Gastrocnemius medialis (tissue), 4 donors: ENCODE data around the gene TFF1. TPM values are rescaled to one million over a fixed set of nuclear protein-coding genes. Genes with fewer than 3 reads are reported as not detected.

Experiments used
- ATAC-seq, 2 donors: fragments of 150-250 bp; one replicate each; pipeline ENCODE4 v1.9.1; 2016
- DNase-seq, 2 donors: peaks; one replicate each; pipeline ENCODE4 v3.0.0-alpha.2; 2019
- H3K27ac ChIP-seq, 4 donors: fragments of 200-600 bp; sonication (generic); 1 replicate in 1 of 4; 2 replicates in 3 of 4; pipeline ENCODE4 v1.5.1; 2016 to 2018; ENCODE audit warnings: mild to moderate bottlenecking in 2 of 4, moderate library complexity in 1 of 4
- H3K27me3 ChIP-seq, 3 donors: fragments of 200-600 bp; sonication (generic) in 2 of 3; 1 replicate in 1 of 3; 2 replicates in 2 of 3; pipeline versions ENCODE4 v1.5.1 to v1.6.0; 2016 to 2019; ENCODE audit warnings: mild to moderate bottlenecking in 1 of 3, moderate library complexity in 1 of 3
- H3K36me3 ChIP-seq, 2 donors: fragments of 200-600 bp; sonication (generic) in 1 of 2; one replicate each; pipeline ENCODE4 v1.5.1; 2017 to 2018
- H3K4me1 ChIP-seq, 2 donors: fragments of 200-600 bp; sonication (generic) in 1 of 2; one replicate each; pipeline ENCODE4 v1.5.1; 2016 to 2017; ENCODE audit warnings: mild to moderate bottlenecking in 2 of 2
- H3K4me3 ChIP-seq, 4 donors: fragments of 200-600 bp; sonication (generic) in 3 of 4; 1 replicate in 1 of 4; 2 replicates in 3 of 4; pipeline ENCODE4 v1.5.1; 2016 to 2019; ENCODE audit warnings: mild to moderate bottlenecking in 2 of 4
- H3K9me3 ChIP-seq, 3 donors: fragments of 200-600 bp; sonication (generic) in 2 of 3; 1 replicate in 1 of 3; 2 replicates in 2 of 3; pipeline ENCODE4 v1.5.1; 2016 to 2019
- POLR2A ChIP-seq, 2 donors: fragments of 450-650 bp; IDR thresholded peaks; one replicate each; pipeline ENCODE4 v1.6.1; 2017; ENCODE audit warnings: antibody characterized with exemption in 2 of 2, mild to moderate bottlenecking in 2 of 2, moderate library complexity in 2 of 2
- in situ Hi-C, 4 donors: fragments of 200-750 bp; cut with MboI; loops; one replicate each; pipeline versions ENCODE4 v1.15.0 to v1.8.0; 2017; ENCODE audit warnings: low sequenced_read_pairs in 4 of 4
- intact Hi-C: fragments of 100-400 bp; cut with DNase I; formaldehyde crosslinking; loops from one replicate; pipeline ENCODE4 v1.15.1; 2023; ENCODE audit warnings: low total_unique reads
- total RNA-seq, 4 donors: library from RNA; depleted of rRNA; stranded (reverse); fragments of >200 nt; gene quantifications; one replicate each; pipeline versions ENCODE4 v1.1.0 to v1.2.3, GENCODE V29; 2016
- TF ChIP-seq, protein P1 (sequence below), 5 experiments: fragments of 450-650 bp in 3 of 5; fragments of 200-600 bp in 2 of 5; sonication (generic) in 2 of 5; IDR thresholded peaks in 4 of 5; conservative IDR thresholded peaks in 1 of 5; 1 replicate in 4 of 5; 2 replicates in 1 of 5; pipeline ENCODE4 v1.5.1; 2016 to 2019; ENCODE audit warnings: antibody characterized with exemption in 5 of 5, mild to moderate bottlenecking in 3 of 5, moderate library complexity in 3 of 5

The TFF1 gene
- total RNA-seq, 4 donors from 2014 or later: not detected

DNA sequence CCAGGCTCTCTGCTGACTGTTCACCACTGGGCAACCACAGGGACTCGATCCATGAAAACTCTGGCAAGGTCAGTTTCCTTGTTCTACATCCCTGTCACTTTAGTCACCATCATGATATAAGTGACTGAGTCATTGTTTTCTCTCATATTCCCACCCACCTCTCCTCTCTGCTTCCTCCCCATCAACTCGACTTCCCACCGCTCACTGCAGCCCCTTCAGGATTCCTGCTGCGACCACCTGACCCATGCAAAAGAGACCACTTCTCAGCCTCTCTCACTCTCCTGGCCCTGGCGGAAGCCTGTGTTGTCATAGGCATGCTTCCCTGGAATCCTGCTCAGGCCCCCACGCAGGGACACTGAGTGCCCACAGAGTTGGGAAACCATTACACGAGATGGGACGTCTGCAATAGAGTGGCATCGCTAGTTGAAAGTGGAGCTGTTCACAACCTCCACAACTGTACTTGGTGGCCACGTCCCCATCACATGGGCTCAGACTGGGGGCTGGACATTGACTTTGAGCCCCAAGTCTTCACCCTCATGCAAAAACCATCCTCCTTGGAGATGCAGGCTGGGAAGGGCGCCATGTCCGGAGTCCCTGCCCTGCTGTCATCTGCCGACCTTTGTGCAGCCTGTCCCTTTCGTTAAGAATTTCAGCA lies 13.8 kb downstream of the TFF1 start:
- intact Hi-C loops (no loop called here), in situ Hi-C loops (no loop called here)
- H3K4me3 ChIP-seq: no peak overlapping the region
- ATAC-seq: no peak
- H3K9me3 ChIP-seq: no peaks in the 10 kb centered on the region
- H3K4me1 ChIP-seq: no peaks in the 10 kb centered on the region
- peaks cover 0 to 4% (median 0%) of the 10 kb centered on the region in 3 donors for H3K27me3 ChIP-seq
- no peak for DNase-seq
- H3K36me3 ChIP-seq: no peaks in the 10 kb centered on the region
- H3K27ac ChIP-seq: no peak overlapping the region
- TF ChIP-seq, protein P1, sequence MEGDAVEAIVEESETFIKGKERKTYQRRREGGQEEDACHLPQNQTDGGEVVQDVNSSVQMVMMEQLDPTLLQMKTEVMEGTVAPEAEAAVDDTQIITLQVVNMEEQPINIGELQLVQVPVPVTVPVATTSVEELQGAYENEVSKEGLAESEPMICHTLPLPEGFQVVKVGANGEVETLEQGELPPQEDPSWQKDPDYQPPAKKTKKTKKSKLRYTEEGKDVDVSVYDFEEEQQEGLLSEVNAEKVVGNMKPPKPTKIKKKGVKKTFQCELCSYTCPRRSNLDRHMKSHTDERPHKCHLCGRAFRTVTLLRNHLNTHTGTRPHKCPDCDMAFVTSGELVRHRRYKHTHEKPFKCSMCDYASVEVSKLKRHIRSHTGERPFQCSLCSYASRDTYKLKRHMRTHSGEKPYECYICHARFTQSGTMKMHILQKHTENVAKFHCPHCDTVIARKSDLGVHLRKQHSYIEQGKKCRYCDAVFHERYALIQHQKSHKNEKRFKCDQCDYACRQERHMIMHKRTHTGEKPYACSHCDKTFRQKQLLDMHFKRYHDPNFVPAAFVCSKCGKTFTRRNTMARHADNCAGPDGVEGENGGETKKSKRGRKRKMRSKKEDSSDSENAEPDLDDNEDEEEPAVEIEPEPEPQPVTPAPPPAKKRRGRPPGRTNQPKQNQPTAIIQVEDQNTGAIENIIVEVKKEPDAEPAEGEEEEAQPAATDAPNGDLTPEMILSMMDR (IDR thresholded peaks at IDR 0.05 in 4 of 5, conservative IDR thresholded peaks at IDR 0.05 in 1 of 5): no peak
- TF ChIP-seq POLR2A (IDR thresholded peaks at IDR 0.05): no peak

- peaks cover 0 to 6% (median 4%) of the 10 kb centered on the region in 3 donors for H3K27me3 ChIP-seq
- no peaks in the 10 kb centered on the region for H3K36me3 ChIP-seq
- no peak overlapping the region for H3K4me3 ChIP-seq
- TF ChIP-seq POLR2A (IDR thresholded peaks at IDR 0.05): no peak
- TF ChIP-seq, protein P1 (IDR thresholded peaks at IDR 0.05 in 4 of 5, conservative IDR thresholded peaks at IDR 0.05 in 1 of 5): no peak
- intact Hi-C loops: no loop called here
- H3K9me3 ChIP-seq: no peaks in the 10 kb centered on the region
- H3K27ac ChIP-seq: no peak overlapping the region
- no peaks in the 10 kb centered on the region for H3K4me1 ChIP-seq
- ATAC-seq: no peak
- in situ Hi-C loops: no loop called here
- no peak for DNase-seq
Observed at GRCh38 chr21:42351626-42352440, 14.5 kb downstream of the TFF1 start.

DNA sequence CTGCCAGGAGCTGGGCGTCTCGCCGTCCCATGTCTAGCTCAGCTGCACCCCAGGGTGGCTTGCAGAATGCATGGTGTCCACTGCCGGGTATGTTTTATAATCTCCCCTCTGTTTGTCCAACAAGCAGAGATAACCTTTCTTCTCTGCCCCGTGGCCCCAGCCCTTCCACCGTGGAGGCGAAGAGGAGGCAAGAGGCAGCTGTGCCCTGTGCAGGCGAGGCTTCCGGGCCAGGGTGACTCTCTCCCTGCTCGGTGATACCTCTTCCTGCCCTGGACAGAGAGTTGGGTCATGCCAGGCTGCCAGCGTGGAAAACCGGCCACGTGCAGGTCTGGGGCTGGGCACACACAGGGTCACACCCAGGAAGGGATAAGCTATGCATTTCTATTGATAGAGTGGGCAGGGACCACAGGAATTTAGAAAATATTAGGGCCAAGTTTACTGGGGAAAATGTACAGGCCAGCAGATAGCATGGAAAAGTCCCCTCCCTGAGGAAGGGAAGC lies 15.4 kb downstream of the TFF1 start, which contains the start of gene TFF2:
Gene TFF2, minus strand, starts transcription at position 68 of the 500 bp plus-strand sequence. Its CDS starts 37 bp downstream, at position 31.
- ATAC-seq (no peak), DNase-seq (no peak)
- no peak within 1 kb of the TSS for H3K4me3 ChIP-seq
- in situ Hi-C loops (no loop called here), intact Hi-C loops (no loop called here)
- no peaks in the 10 kb centered on the region for H3K36me3 ChIP-seq
- TF ChIP-seq, protein P1 (IDR thresholded peaks at IDR 0.05 in 4 of 5, conservative IDR thresholded peaks at IDR 0.05 in 1 of 5): no peak
- no peak for TF ChIP-seq POLR2A (IDR thresholded peaks at IDR 0.05)
- H3K27me3 ChIP-seq: peaks cover 0 to 6% (median 4%) of the 10 kb centered on the region in 3 donors
- no peaks in the 10 kb centered on the region for H3K9me3 ChIP-seq
- H3K4me1 ChIP-seq: no peaks in the 10 kb centered on the region
- H3K27ac ChIP-seq: no peak within 1 kb of the TSS

DNA sequence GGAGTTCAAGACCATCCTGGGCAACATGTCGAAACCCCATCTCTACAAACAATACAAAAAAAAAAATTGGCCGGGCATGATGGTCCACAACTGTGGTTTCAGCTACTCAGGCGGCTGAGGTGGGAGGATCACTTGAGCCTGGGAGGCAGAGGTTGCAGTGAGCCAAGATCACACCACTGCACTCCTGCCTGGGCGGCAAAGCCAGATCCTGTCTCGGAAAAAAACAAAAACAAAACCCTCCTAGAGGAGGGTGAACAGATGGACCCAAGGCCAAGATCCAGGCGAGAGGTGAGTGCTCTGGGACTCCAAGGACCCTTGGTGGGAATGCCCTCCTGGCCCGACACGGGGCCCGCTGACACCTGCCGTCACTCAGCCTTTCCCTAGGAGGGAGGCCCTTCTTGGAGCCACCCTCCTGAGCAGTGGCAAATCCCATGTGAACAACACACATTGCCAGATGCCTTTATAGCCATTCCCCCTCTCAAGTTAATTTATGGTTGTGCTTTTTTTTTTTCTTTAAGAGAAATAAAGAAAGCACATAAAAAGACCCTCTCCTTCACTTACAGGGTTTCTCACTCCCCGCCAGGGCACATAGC lies 15.9 kb downstream of the TFF1 start:
- intact Hi-C loops (no loop called here), in situ Hi-C loops (no loop called here)
- Histone ChIP-seq H3K9me3 (no peaks in the 10 kb centered on the region), H3K4me3 (no peak overlapping the region), H3K27ac (no peak overlapping the region), H3K27me3 (peaks cover 0 to 6% (median 4%) of the 10 kb centered on the region in 3 donors), H3K36me3 (no peaks in the 10 kb centered on the region), H3K4me1 (no peaks in the 10 kb centered on the region)
- ATAC-seq: no peak
- TF ChIP-seq, protein P1 (IDR thresholded peaks at IDR 0.05 in 4 of 5, conservative IDR thresholded peaks at IDR 0.05 in 1 of 5): no peak
- no peak for TF ChIP-seq POLR2A (IDR thresholded peaks at IDR 0.05)
- no peak for DNase-seq
